Activated CD8-positive, alpha-beta memory T cell treated with anti-CD3 and anti-CD28 coated beads for 24 hours (primary cell): ENCODE data around the gene DLGAP1.
"Not testable (repeated sequence)": the region's sequence is repeated elsewhere in the genome, so short reads cannot be mapped to it uniquely, and the experiment has no call there.

Experiments
- DNase-seq: peaks from one replicate; pipeline ENCODE4 v3.0.0-alpha.2; 2020

DLGAP1 gene

DNA sequence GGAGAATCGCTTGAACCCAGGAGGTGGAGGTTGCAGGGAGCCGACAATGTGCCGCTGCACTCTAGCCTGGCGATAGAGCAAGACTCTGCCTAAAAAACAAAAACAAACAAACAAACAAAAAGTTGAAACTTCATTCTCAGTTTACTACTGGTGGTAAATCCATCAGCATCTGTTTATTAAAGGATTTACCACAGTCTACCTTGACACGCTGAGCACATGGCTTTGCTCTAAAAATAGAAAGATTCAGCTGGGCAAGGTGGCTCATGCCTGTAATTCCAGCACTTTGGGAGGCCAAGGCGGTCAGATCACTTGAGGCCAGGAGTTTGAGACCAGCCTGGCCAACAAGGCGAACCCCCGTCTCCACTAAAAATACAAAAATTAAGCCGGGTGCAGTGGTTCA, 803.8 kb downstream of the DLGAP1 start:
- DNase-seq: no peak

DNA sequence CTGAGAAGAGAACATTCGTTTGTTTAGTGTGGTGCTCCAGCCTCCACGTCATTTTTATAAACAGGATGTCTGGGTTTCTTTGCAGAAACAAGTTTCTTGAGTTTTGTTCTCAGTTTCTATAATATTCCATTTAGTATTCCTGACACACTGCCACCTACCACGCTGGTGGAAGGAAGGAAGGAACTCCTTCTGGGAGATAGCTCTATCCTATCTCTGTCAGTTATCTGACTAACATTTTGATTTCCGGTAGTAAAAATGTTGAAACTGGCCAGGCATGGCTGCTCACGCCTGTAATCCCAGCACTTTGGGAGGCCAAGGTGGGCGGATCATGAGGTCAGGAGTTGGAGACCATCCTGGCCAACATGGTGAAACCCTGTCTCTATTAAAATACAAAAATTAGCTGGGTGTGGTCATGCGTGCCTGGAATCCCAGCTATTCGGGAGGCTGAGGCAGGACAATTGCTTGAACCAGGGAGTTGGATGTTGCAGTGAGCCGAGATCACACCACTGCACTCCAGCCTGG, 804.5 kb downstream of the DLGAP1 start:
- DNase-seq: not testable (repeated sequence)

DNA sequence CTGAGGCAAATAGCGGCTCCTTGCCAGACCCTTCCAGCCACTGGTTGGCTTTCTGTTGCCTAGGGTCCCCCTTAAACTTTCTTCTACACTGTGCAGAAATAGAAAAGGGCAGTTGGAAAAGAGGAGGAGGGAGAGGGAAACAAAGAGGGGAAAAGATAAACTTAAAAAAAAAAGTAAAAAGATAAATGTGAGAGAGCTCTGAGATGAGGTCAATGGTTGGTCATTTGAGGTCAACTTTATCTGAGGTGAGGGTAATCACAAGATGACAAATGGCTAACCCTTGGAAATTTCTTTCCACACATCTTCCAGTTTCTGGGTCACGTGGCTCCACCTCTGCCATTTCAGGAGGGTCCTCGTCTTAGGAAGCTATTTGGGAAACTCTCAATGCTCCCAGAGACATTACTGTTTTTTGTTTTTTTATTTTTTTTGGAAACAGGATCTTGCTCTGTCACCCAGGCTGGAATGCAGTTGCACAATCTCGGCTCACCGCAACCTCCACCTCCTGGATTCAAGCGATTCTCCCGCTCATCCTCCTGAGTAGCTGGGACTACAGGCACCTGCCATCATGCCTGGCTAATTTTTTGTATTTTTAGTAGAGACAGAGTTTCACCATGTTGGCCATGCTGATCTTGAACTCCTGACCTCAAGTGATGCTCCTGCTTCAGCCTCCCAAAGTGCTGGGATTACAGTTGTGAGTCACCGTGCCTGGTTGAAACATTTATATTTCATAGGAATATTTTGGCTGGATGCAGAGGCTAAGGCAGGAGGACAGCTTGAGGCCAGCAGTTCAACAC, 805.3 kb downstream of the DLGAP1 start:
- no peak for DNase-seq

DNA sequence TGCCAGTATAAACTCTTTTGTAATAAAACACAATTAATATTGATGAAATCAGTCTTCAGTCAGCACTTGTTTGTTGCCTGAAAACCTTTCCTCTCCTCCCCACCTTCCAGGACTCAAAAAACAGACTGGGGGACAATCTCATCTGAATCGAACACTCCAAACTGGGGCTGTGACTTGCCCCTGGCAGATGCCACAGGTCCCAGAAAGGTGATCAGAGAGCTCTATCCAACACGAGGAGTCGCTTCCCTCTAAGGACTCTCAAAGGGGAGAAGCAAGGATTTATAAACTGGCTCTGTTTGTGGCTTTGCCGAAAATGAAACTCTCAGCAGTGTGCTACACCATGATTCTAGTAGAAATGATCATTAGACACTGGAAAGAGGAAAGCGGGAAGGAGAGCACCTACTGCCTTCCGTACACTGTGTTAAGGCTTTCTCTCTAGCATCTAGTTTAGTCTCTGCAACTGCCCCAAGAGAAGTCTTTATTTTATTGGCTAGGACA, 805.9 kb downstream of the DLGAP1 start:
- no peak for DNase-seq

DNA sequence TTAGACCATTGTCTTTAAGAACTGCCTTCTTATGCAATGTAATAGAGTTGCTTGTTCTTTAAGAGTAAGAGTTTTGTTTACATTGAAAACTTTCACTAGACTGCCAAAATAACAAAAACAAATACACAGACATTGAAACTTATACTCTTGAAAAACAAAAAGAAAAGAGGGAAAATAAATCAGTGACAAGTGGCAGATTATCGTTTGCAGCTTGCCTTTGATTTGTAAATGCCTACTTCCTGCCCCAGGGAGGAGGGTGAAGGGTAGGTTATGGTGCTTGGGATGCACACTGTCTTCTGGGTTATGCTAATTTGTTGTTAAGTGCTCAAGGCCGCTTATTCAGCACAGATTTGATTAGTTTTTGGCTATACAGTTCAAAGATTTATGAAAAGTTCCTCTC, 806.5 kb downstream of the DLGAP1 start:
- no peak for DNase-seq

DNA sequence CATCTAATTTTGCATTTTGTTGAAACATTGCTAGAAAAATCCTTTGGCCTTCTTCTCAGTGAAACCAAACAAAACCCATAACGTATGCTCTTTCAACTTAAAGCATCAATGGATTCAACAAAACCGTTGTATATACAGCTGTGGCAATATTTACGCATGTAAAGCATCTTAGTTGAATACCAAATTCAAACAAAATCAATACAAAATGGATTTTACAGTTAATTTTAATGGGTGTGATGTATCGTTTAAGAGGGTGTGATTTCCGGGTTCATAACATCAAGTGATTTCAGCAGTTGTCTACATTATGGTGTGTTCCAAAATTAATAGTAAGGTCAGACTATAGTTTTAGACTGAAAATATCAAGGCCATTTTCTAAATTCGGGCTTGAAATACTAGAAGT, 806.9 kb downstream of the DLGAP1 start:
- no peak for DNase-seq

DNA sequence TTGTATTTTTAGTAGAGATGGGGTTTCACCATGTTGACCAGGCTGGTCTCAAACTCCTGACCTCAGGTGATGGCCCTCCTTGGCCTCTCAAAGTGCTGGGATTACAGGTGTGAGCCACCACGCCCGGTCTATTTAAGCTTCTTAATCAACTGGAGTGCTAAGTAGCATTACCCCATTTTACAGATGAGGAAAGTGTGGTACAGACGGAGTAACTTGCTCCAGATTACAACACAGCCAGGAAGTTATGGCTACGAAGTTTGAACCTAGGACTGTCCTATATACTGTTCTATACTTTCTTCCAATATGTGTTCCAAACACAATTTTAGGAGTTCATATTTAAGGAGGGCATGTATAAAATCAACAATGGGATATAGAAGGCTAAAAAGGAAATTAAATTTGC, 807.5 kb downstream of the DLGAP1 start:
- DNase-seq: no peak

DNA sequence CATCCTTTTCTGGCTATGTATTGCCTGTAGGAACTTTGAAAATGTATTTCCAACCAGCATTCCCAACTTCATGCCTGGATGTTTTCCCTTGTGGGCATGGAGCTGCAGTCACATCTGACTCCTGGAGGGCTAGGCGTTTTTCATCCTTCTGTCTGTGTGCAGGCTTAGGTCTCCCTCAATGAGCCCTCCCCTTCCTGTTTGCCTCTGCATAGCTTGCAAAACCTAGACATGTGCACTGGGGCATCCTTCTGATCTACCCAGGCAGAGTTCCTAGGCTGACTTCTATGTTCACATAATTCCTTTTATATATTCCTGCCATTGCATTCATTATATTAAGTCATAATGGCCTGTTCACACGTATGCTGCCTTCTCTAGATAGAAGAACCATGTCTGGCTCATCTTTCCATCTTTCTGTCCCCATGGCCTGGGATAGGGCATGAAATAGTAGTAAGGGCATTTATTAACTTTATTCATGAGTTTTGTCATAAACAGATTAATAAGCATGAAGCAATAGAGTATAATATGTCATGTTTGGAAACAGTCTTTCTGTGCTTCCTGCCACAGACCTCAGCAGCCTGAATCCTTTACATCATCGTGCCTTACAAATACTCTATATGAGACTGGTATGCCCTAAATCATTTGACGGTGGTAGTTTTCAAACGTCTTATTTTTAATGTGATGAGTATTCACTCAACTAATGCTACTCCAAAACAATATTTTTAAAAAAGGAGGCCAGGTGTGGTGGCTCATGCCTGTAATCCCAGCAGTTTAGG, 809.5 kb downstream of the DLGAP1 start:
- DNase-seq: no peak

DNA sequence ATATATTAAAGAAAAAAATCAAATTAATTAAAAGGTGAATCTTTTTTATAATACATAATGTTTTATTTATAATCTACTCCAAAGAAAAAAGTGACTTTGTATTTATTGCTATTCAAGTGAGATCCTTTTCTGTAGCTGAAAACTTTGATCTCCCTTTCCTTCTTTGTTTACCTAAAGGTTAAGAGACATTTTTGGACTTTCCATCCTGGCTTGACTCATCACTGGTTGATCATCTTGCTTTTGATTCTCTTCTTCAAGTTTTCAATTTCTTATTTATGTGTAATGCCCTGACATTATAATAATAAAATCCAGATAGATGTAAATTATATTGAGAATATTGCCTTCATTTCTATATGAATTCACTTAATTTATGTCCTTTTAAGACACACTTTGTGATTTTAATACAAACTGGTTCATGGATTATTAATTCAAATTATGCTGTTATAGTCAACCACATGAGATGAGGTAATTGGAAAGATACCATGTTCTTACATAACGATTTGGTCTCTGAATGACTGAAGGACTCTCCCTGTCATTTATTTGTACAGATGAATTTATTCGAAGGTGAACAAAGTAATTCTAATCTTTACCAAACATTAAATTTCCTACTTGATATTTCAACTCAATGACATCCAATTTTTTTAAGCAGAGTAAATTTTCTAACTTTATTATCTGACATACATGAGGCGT, 820.7 kb downstream of the DLGAP1 start:
- DNase-seq: no peak

DNA sequence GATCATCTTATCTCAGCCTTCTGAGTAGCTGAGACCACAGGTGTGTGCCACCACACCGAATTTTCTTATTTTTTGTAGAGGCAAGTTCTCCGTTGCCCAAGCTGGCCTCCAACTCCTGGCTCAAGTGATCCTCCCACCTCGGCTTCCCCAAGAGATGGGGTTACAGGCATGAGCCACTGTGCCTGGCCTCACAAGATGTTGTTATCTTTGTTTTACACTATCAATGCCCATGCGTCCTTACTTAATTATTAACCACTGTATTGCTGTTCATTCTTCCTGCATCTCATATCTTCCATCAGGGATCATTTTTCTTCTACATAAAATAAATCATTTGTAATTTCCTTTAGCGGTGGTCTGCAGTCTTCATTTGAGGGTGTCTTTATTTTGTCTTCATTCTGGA, 823.2 kb downstream of the DLGAP1 start:
- no peak for DNase-seq

DNA sequence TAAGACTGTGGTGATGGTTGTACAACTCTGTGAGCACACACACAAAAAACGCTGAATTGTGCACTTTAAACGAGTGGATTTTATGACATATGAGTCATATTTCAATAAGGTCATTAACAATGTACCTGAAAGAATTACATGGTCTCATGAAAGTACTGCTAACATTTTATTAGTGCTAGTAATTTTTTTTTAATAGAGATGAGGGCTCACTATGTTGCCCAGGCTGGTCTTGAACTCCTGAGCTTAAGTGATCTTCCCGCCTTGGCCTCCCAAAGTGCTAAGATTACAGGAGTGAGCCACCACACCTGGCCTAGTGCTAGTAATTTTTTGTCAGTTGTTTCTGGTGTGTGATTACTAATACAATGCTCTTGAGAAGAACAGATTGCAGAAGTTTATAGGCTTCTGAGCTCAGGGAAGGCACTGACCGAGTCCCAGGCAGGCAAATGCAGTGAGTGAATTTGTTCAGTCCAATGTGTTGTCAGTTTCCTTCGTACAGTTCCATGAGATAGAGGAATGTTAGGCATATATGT, 828.1 kb downstream of the DLGAP1 start:
- peak; percentile 45 for DNase-seq

DNA sequence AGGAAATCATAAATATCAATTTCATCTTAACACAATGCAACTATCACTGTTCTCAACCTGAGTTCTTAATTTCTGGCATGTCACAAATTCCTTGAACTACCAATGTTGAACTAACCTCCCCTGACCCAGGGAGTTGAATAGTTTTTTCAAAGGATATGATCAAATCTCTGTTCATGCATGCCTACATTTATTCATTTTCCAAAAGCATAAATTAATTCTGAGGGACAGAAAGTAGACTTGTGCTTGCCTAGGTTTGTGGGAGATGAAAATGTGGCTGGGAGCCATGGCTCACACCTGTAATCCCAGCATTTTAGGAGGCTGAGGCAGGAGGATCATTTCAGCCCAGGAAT, 829.4 kb downstream of the DLGAP1 start:
- DNase-seq: no peak

DNA sequence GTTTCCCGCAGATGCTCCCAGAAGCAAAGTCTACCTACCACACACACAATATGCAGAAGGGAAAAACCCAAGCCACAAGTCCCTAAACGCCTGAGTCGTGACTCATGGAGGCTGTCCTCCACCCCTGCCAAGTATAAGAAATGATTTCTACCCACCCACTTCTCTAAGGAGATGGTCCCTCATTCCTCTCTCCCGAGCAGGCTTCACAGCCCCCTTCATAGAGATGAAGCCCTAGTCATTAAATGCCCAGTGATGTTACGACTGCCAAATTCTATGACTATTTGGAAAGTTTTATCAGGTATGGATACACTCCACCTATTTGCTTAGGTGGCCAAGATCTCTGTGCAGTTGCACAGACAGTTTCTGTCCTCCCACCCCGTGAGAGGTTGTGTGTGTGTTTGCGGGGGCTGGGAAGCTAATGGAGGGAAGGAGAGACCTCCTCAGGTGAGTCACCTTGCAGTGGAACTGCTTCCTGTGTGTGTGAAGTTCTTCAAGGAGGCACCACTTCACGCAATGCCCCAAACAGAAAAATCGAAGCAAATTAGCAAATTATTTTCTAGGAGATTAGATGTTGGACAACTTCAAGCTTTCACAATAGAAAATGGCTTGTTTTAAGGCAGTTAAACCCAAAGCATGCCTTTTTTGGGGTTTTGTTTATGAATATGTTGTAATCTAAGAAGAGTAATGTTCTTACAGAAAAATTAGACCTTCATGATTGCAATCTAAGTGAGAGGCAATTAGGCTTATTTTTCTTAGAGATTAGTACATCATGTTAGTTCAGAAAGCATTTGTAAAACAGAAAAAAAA, 830.0 kb downstream of the DLGAP1 start:
- peak; percentile 77 for DNase-seq

DNA sequence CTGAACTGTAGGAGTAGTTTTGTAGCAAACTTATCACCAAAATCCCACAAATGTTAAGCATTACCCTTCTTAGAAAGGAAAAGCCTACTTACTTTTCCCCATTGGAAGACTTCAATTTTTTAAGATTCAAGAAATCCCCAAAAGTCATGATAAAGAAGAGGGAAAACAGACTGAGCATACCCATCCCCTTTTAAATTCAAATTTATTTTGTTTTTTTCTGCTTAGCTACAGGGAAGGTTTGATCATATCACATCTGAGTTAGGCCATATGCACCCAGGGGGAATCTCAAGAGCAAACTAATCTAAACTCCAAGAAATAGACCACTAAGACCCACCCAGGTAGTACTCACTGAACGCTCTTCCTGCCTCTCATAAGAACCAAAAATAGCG, 830.6 kb downstream of the DLGAP1 start:
- DNase-seq: no peak

DNA sequence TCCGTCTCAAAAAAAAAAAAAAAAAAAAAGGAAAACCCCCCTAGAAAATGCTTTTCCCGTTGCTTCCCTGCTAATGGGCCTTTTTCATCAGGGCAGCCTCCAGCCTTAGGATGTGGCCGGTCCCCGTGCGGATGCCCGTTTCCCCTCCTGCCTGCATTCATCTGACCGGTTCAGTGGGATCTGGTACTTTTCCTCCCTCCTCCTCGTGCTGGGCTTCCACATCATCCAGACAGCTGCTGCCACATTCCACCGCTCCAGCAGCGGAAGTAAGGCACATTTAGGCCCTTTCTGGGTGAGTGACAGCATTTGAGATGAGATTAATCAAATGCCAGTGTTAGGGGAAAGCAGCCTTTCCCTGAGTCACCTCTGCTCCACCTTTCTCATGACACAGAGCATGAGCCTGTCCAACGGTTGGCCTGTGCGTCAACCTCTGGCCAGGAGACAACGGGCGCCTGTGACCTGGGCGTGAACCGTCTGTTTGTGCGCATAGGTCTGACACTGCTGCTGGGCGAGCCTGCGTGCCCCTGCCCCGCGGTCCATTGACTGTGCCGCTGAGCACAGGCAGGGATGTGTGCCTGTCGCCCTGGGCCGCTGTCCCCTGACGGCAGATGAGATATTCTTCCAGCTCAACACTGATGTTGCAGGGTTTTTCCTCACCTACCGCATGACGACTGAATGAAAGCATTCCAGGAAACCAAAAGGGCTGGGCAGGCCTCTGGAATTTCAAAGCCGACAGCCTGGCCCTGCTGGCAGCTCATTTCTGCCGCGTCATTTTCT, 831.1 kb downstream of the DLGAP1 start:
- DNase-seq: peak; percentile 58

DNA sequence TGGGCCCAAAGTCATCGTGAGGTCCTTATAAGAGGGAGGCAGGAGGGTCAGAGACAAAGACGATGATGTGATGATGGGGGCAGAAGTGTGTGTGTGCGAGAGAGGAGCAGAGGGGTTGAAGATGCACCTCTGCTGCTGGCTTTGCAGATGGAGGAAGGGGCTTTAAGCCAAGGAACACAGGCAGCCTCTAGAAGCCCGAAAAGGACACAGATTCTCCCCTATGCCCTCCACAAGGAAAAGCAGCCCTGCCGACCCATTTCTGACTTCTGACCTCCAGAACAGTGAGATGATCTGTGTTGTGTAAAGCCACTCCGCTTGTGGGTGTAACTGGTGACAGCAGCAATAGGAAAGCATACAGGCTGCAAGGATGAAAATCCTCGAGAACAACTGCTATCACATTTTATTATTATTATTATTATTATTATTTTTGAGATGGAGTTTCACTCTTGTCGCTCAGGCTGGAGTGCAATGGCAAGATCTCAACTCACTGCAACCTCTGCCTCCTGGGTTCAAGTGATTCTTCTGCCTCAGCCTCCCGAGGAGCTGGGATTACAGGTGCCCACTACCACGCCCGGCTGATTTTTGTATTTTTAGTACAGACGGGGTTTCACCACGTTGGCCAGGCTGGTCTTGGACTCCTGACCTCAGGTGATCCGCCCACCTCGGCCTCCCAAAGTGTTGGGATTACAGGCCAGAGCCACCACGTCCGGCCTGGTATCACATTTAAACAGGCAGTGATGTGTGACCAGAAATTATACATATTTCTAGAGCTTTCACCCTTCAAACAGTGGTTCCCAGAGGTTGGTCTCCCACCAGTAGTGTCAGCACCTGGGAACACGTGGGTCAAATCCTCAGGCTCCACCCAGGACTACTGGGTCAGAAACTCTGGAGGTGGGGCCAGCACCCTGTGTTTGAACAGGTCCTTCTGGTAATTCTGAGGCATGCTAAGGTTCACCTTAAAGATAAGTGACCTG, 834.7 kb downstream of the DLGAP1 start:
- peak; percentile 49 for DNase-seq

DNA sequence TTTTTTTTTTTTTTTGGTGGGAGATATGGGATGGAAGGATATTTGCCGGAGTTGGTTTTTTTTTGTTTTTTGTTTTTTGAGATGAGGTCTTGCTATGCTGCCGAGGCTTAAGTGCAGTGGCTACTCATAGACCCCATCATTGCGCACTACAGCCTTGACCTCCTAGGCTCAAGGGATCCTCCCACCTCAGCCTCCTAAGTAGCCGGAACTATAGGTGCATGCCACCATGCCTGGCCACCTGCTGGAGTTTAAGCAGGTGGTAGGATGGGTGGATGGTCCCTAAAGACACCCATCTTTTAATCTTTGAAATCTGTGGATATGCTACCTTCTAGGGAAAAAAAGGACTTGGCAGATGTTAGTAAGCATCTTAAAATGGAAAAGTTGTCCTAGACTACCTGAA, 835.4 kb downstream of the DLGAP1 start:
- peak; percentile 28 for DNase-seq

DNA sequence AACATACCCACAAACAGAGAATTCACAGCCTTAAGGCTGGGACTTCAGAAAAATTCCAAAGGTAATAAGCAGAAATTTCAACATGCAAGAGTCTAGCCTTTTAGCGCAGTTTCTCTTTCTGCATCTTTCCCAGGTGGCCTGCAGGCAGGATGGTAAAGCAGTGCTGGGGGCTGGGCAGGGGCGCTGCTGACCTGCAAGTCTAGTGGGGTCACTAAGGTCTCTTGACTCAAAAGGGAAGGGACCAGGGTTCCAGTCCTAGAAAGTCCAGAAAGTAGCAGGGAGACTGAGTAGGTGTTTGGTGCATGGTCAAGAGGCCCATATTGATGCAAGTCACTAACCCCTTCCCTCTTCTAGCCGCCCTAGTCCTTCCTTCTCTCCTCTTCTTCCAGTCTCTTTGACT, 835.9 kb downstream of the DLGAP1 start:
- DNase-seq: peak; percentile 43

DNA sequence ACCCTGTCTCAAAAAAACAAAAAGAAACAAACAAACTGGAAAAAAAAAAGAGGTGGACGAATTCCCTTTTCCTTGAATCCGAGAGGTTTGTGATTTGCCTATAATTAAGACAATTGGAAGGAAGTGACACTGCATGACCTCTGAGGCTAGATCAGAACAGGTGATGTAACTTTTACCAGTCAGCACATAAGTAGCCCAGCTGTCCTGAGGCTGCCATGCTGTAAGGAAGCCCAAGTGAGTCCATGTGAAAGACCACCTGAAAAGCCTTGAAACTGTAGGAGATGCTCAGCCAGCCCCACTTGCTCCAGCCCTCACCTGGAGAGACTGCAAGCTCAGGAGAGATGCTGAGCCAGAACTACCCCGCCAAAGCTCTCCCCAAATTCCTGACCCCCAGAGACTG, 838.4 kb downstream of the DLGAP1 start:
- DNase-seq: no peak

DNA sequence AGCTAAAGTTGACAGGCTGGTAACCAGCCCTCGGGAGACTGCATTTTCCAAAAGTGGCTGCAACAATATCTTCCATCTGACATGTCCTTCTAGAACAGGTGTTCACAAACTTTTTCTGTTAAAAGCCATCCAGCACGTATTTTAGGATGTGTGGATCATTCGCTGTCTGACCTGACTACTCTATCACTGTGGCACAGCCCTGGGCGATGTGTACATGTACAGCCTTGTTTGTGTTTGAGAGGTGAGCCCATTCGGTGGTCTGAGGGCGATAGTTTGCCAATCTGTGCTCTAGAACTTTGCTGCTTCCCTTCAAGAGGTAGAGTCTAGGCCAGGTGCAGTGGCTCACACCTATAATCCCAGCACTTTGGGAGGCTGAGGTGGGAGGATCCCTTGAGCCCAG, 839.0 kb downstream of the DLGAP1 start:
- DNase-seq: no peak
